Neutrophil (primary cell): ENCODE results near the gene GATAD2B.

ENCODE experiments used
- H3K27ac ChIP-seq: fragments of 200-600 bp; sonication (generic); 2 replicates; pipeline ENCODE4 v1.5.1; 2016; ENCODE audit warnings: mild to moderate bottlenecking, moderate library complexity
- H3K27me3 ChIP-seq: fragments of 200-600 bp; sonication (generic); 2 replicates; pipeline ENCODE4 v1.6.0; 2016; ENCODE audit warnings: mild to moderate bottlenecking
- H3K36me3 ChIP-seq: fragments of 200-600 bp; sonication (generic); 2 replicates; pipeline ENCODE4 v1.5.1; 2017
- H3K4me1 ChIP-seq, 2 experiments: fragments of 200-600 bp in 1 of 2; sonication (generic) in 1 of 2; 1 replicate in 1 of 2; 2 replicates in 1 of 2; pipeline versions ENCODE4 v1.5.1 to v1.6.1; 2013 to 2016; ENCODE audit warnings: low read depth in 1 of 2, low read length in 1 of 2, mild to moderate bottlenecking in 1 of 2, moderate library complexity in 1 of 2; ENCODE audit not compliant: control insufficient read depth in 1 of 2, insufficient read depth in 1 of 2
- H3K4me3 ChIP-seq, 2 experiments: fragments of 200-600 bp in 1 of 2; sonication (generic) in 1 of 2; 1 replicate in 1 of 2; 2 replicates in 1 of 2; pipeline ENCODE4 v1.5.1; 2013 to 2016; ENCODE audit warnings: low read depth in 1 of 2, low read length in 1 of 2, mild to moderate bottlenecking in 1 of 2, moderate library complexity in 1 of 2
- H3K9me3 ChIP-seq: fragments of 200-600 bp; sonication (generic); 2 replicates; pipeline ENCODE4 v1.5.1; 2016
- CTCF ChIP-seq: fragments of 200-600 bp; sonication (generic); IDR thresholded peaks from 2 replicates; pipeline ENCODE4 v1.5.1; 2016; ENCODE audit warnings: antibody characterized with exemption

The GATAD2B gene

GRCh38 chr1:153866045-153866850 lies 56.5 kb downstream of the GATAD2B start:
- H3K27ac ChIP-seq: peak overlapping the region; percentile 35
- H3K36me3 ChIP-seq: peaks cover 4% of the 10 kb centered on the region
- H3K4me3 ChIP-seq: no peak overlapping the region
- H3K27me3 ChIP-seq: no peaks in the 10 kb centered on the region
- no peaks in the 10 kb centered on the region for H3K9me3 ChIP-seq
- TF ChIP-seq CTCF: no peak
- peaks cover 10 to 14% of the 10 kb centered on the region in 2 experiments for H3K4me1 ChIP-seq

- H3K9me3 ChIP-seq: no peaks in the 10 kb centered on the region
- H3K4me1 ChIP-seq: peaks cover 6 to 11% of the 10 kb centered on the region in 2 experiments
- no peak for TF ChIP-seq CTCF
- peak overlapping the region; percentile 49 for H3K27ac ChIP-seq
- H3K36me3 ChIP-seq: peaks cover 5% of the 10 kb centered on the region
- H3K4me3 ChIP-seq: no peak overlapping the region
- H3K27me3 ChIP-seq: no peaks in the 10 kb centered on the region
Measured at GRCh38 chr1:153860285-153860684, 62.5 kb downstream of the GATAD2B start.

GRCh38 chr1:153857505-153857904 lies 65.3 kb downstream of the GATAD2B start:
- H3K4me3 ChIP-seq: no peak overlapping the region
- TF ChIP-seq CTCF: no peak
- H3K4me1 ChIP-seq: peaks cover 16 to 24% of the 10 kb centered on the region in 2 experiments
- H3K27ac ChIP-seq: no peak overlapping the region
- H3K36me3 ChIP-seq: peaks cover 12% of the 10 kb centered on the region
- no peaks in the 10 kb centered on the region for H3K27me3 ChIP-seq
- no peaks in the 10 kb centered on the region for H3K9me3 ChIP-seq

GRCh38 chr1:153856763-153857162 lies 66.0 kb downstream of the GATAD2B start:
- H3K27ac ChIP-seq: no peak overlapping the region
- no peak for TF ChIP-seq CTCF
- no peak overlapping the region for H3K4me3 ChIP-seq
- H3K36me3 ChIP-seq: peaks cover 18% of the 10 kb centered on the region
- no peaks in the 10 kb centered on the region for H3K9me3 ChIP-seq
- no peaks in the 10 kb centered on the region for H3K27me3 ChIP-seq
- H3K4me1 ChIP-seq: peaks cover 16 to 24% of the 10 kb centered on the region in 2 experiments

- TF ChIP-seq CTCF: no peak
- no peaks in the 10 kb centered on the region for H3K9me3 ChIP-seq
- H3K27ac ChIP-seq: peak overlapping the region; percentile 30
- peaks cover 19% of the 10 kb centered on the region for H3K36me3 ChIP-seq
- H3K27me3 ChIP-seq: no peaks in the 10 kb centered on the region
- H3K4me1 ChIP-seq: peaks cover 19 to 21% of the 10 kb centered on the region in 2 experiments
- H3K4me3 ChIP-seq: no peak overlapping the region
Measured at GRCh38 chr1:153852170-153852569, 70.6 kb downstream of the GATAD2B start.
